ENCODE measurements around the gene FLRT1.

The FLRT1 gene

DNA sequence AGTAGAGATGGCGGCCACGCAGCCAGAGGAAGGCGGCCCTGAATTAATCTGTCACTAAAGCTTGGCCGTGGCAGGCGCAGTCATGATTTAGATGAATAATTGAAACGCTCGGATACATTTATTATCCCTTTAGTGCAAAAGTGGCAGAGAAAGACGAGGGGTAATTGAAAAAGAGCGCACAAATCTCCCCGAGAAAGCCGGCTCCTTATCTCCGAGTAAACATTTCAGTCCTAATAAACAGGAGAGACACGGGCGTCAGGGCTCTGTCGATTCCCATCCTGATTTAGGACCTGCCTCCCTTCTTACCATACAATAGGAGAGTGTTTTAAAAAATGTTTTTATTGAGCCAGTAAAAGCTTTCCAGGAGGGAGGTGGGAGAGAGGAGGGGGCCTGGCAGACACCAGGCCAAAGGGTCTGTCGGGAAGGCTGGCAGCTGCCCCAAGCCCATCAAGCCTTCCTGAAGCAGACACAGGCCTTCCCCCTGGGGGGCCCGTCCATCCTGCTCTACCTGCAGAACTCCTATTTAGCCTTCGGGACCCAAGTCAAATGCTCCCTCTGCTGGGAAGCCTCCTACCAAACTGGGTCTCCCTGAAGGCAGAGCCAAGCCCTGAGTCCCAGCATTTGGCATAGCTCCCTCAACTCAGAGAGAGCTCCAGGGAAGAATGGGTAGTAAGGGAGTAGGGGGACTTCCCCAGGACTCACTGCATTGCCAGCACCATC lies 26.7 kb upstream of the FLRT1 start:
- peaks cover 0 to 10% (median 0%) of the 10 kb centered on the region in 11 experiments; a peak in 4 of 22 replicates for H3K36me3 ChIP-seq
- peaks cover 13 to 19% (median 17%) of the 10 kb centered on the region in 10 experiments for H3K4me1 ChIP-seq
- no peak for TF ChIP-seq Cebpa-rat (IDR thresholded peaks at IDR 0.05)
- H3K27ac ChIP-seq = no peak overlapping the region
- no peak overlapping the region for H3K4me2 ChIP-seq
- no peak overlapping the region for H3K4me3 ChIP-seq
- peaks cover 10 to 15% (median 14%) of the 10 kb centered on the region in 11 experiments for H3K9me3 ChIP-seq (replicated peaks in 1 of 11)
- no peak overlapping the region for H3K9ac ChIP-seq
- peaks cover 28 to 45% (median 38%) of the 10 kb centered on the region in 11 experiments for H3K27me3 ChIP-seq
- peaks cover 0 to 65% (median 24%) of the 10 kb centered on the region in 11 experiments; a peak in 16 of 22 replicates for H4K20me1 ChIP-seq

- Histone ChIP-seq H3K9ac (no peak overlapping the region), H3K9me3 (replicated peaks in 1 of 11) (peaks cover 10 to 15% (median 14%) of the 10 kb centered on the region in 11 experiments), H3K4me2 (no peak overlapping the region), H3K27me3 (peaks cover 28 to 45% (median 38%) of the 10 kb centered on the region in 11 experiments), H3K4me1 (peaks cover 12 to 16% (median 14%) of the 10 kb centered on the region in 10 experiments), H4K20me1 (peaks cover 0 to 59% (median 19%) of the 10 kb centered on the region in 11 experiments; a peak in 13 of 22 replicates), H3K36me3 (peaks cover 0 to 10% (median 0%) of the 10 kb centered on the region in 11 experiments; a peak in 4 of 22 replicates), H3K4me3 (no peak overlapping the region), H3K27ac (no peak overlapping the region)
- TF ChIP-seq Cebpa-rat (IDR thresholded peaks at IDR 0.05) = no peak
Observed at GRCh38 chr11:64009710-64010109, 26.0 kb upstream of the FLRT1 start.

DNA sequence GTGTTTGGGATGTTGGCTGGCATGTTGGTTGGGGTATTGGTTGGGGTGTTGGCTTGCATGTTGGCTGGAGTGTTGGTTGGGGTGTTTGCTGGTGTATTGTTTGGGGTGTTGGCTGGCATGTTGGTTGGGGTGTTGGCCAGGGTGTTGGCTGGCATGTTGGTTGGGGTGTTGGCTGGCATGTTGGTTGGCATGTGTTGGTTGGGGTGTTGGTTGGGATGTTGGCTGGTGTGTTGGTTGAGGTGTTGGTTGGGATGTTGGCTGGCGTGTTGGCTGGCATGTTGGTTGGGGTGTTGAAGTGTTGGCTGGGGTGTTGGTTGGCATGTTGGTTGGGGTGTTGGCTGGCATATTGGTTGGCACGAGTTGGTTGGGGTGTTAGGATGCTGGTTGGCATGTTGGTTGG lies 24.9 kb upstream of the FLRT1 start:
- peaks cover 25 to 39% (median 34%) of the 10 kb centered on the region in 11 experiments for H3K27me3 ChIP-seq
- H3K9ac ChIP-seq = no peak overlapping the region
- no peak overlapping the region for H3K4me2 ChIP-seq
- no peak for TF ChIP-seq Cebpa-rat (IDR thresholded peaks at IDR 0.05)
- H3K27ac ChIP-seq = no peak overlapping the region
- peaks cover 0 to 10% (median 0%) of the 10 kb centered on the region in 11 experiments; a peak in 4 of 22 replicates for H3K36me3 ChIP-seq
- H3K4me1 ChIP-seq = peaks cover 12 to 16% (median 14%) of the 10 kb centered on the region in 10 experiments
- H4K20me1 ChIP-seq = peaks cover 0 to 53% (median 14%) of the 10 kb centered on the region in 11 experiments; a peak in 13 of 22 replicates
- H3K4me3 ChIP-seq = no peak overlapping the region
- H3K9me3 ChIP-seq (replicated peaks in 1 of 11) = peaks cover 10 to 15% (median 14%) of the 10 kb centered on the region in 11 experiments

GRCh38 chr11:64011371-64011770 lies 24.4 kb upstream of the FLRT1 start:
- Histone ChIP-seq H4K20me1 (peaks cover 0 to 53% (median 15%) of the 10 kb centered on the region in 11 experiments; a peak in 13 of 22 replicates), H3K9ac (no peak overlapping the region), H3K4me3 (no peak overlapping the region), H3K27ac (no peak overlapping the region), H3K9me3 (replicated peaks in 1 of 11) (peaks cover 10 to 15% (median 14%) of the 10 kb centered on the region in 11 experiments), H3K27me3 (peaks cover 24 to 34% (median 28%) of the 10 kb centered on the region in 11 experiments), H3K36me3 (peaks cover 0 to 10% (median 0%) of the 10 kb centered on the region in 11 experiments; a peak in 4 of 22 replicates), H3K4me2 (no peak overlapping the region), H3K4me1 (peaks cover 12 to 16% (median 14%) of the 10 kb centered on the region in 10 experiments)
- no peak for TF ChIP-seq Cebpa-rat (IDR thresholded peaks at IDR 0.05)

DNA sequence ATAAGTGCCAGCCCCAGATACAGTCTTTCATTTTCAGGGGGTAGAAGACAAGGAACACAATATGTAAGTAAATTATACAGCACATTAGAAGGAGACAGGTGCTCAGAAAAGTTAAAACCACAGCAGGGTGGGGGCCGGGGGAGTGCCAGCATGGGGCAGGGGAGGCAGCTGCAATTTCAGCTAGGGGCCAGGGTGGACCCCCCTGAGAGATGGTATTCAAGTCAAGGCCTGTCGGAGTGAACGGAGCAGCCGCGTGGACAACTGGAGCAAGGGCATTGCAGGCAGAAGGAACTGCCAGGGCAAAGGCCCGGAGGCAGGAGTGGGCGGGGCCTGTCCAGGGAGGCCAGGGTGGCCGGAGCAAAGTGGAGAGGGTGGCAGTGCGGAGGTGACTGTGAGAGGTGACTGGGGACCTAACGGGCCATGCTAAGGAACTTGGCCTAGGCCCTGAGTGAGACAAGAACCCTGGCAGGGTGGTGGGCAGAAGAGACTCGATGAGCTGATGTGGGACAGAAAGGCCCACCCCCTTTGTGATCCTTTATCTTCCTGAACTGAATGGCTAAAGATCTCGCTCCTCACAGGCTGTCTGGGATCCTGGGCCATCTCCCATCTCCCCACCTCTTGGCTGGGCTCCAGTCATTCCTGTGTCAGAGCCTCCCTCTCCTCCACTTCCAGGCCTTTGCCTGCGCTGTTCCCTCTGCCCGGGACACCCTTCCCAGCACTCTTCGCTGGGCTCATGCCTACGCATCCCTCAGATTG lies 22.4 kb upstream of the FLRT1 start:
- no peak overlapping the region for H3K27ac ChIP-seq
- 0 out of 20 replicates have a peak, but pooled peaks cover 0 to 7% (median 0%) of the 10 kb centered on the region in 10 experiments for H3K4me1 ChIP-seq
- no peak overlapping the region for H3K4me3 ChIP-seq
- H3K9ac ChIP-seq = no peak overlapping the region
- peaks cover 0 to 10% (median 0%) of the 10 kb centered on the region in 11 experiments; a peak in 4 of 22 replicates for H3K36me3 ChIP-seq
- H3K9me3 ChIP-seq (replicated peaks in 1 of 11) = peaks cover 10 to 15% (median 14%) of the 10 kb centered on the region in 11 experiments
- H3K27me3 ChIP-seq = peaks cover 5 to 15% (median 9%) of the 10 kb centered on the region in 11 experiments; a peak in 21 of 22 replicates
- H4K20me1 ChIP-seq = peaks cover 0 to 52% (median 1%) of the 10 kb centered on the region in 11 experiments; a peak in 9 of 22 replicates
- no peak overlapping the region for H3K4me2 ChIP-seq
- no peak for TF ChIP-seq Cebpa-rat (IDR thresholded peaks at IDR 0.05)

GRCh38 chr11:64014356-64014755 lies 21.4 kb upstream of the FLRT1 start:
- Histone ChIP-seq H3K36me3 (peaks cover 0 to 10% (median 0%) of the 10 kb centered on the region in 11 experiments; a peak in 4 of 22 replicates), H3K4me2 (no peak overlapping the region), H3K27ac (no peak overlapping the region), H3K27me3 (peaks cover 0 to 4% (median 0%) of the 10 kb centered on the region in 11 experiments; a peak in 5 of 22 replicates), H3K9me3 (replicated peaks in 1 of 11) (peaks cover 10 to 15% (median 14%) of the 10 kb centered on the region in 11 experiments), H3K9ac (no peak overlapping the region), H3K4me1 (peaks cover 0 to 13% (median 6%) of the 10 kb centered on the region in 10 experiments; a peak in 11 of 20 replicates), H3K4me3 (no peak overlapping the region), H4K20me1 (peaks cover 0 to 54% (median 2%) of the 10 kb centered on the region in 11 experiments; a peak in 9 of 22 replicates)
- no peak for TF ChIP-seq Cebpa-rat (IDR thresholded peaks at IDR 0.05)

GRCh38 chr11:64015510-64015909 lies 20.2 kb upstream of the FLRT1 start:
- Histone ChIP-seq H3K27ac (no peak overlapping the region), H3K4me1 (peaks cover 0 to 16% (median 8%) of the 10 kb centered on the region in 10 experiments; a peak in 11 of 20 replicates), H4K20me1 (peaks cover 0 to 60% (median 9%) of the 10 kb centered on the region in 11 experiments; a peak in 9 of 22 replicates), H3K4me3 (no peak overlapping the region), H3K4me2 (no peak overlapping the region), H3K9me3 (replicated peaks in 1 of 11) (peaks cover 5 to 10% (median 8%) of the 10 kb centered on the region in 11 experiments), H3K9ac (no peak overlapping the region), H3K27me3 (no peaks in the 10 kb centered on the region), H3K36me3 (peaks cover 0 to 8% (median 0%) of the 10 kb centered on the region in 11 experiments; a peak in 4 of 22 replicates)
- no peak for TF ChIP-seq Cebpa-rat (IDR thresholded peaks at IDR 0.05)

- no peak overlapping the region for H3K9ac ChIP-seq
- TF ChIP-seq Cebpa-rat (IDR thresholded peaks at IDR 0.05) = no peak
- no peak overlapping the region for H3K4me2 ChIP-seq
- peaks cover under 1 to 20% (median 11%) of the 10 kb centered on the region in 10 experiments; a peak in 16 of 20 replicates for H3K4me1 ChIP-seq
- no peak overlapping the region for H3K27ac ChIP-seq
- peaks cover 0 to 3% (median 2%) of the 10 kb centered on the region in 11 experiments; a peak in 17 of 22 replicates for H3K9me3 ChIP-seq (replicated peaks in 1 of 11)
- no peak overlapping the region for H3K4me3 ChIP-seq
- no peaks in the 10 kb centered on the region for H3K27me3 ChIP-seq
- peaks cover 0 to 1% (median 0%) of the 10 kb centered on the region in 11 experiments; a peak in 1 of 22 replicates for H3K36me3 ChIP-seq
- H4K20me1 ChIP-seq = peaks cover 0 to 67% (median 10%) of the 10 kb centered on the region in 11 experiments; a peak in 9 of 22 replicates
Observed at GRCh38 chr11:64015935-64016845, 19.5 kb upstream of the FLRT1 start.

Data from BLaER1 treated with 17β-estradiol and CSF1 and Interleukin-3, amounts not matched to agents 10 nM and 100 nM (cell line).